ENCODE results near the gene GALNT15.

GALNT15 gene

GRCh38 chr3:16253601-16254000, 79.1 kb downstream of the GALNT15 start:
- DNase-seq (ENCODE audit: low read depth): no peak

GRCh38 chr3:16254916-16255315, 80.4 kb downstream of the GALNT15 start:
- DNase-seq (ENCODE audit: low read depth): no peak

- DNase-seq (ENCODE audit: low read depth): no peak
Measured at GRCh38 chr3:16255326-16255725, 80.8 kb downstream of the GALNT15 start.

GRCh38 chr3:16255726-16256125, 81.2 kb downstream of the GALNT15 start:
- DNase-seq (ENCODE audit: low read depth): no peak

- DNase-seq (ENCODE audit: low read depth): no peak
Measured at GRCh38 chr3:16257309-16257708, 82.8 kb downstream of the GALNT15 start.

GRCh38 chr3:16258177-16258576, 83.7 kb downstream of the GALNT15 start:
- no peak for DNase-seq (ENCODE audit: low read depth)

- no peak for DNase-seq (ENCODE audit: low read depth)
Measured at GRCh38 chr3:16258866-16259265, 84.4 kb downstream of the GALNT15 start.

- no peak for DNase-seq (ENCODE audit: low read depth)
Measured at GRCh38 chr3:16260046-16260445, 85.6 kb downstream of the GALNT15 start.

GRCh38 chr3:16262174-16262573, 87.7 kb downstream of the GALNT15 start:
- DNase-seq (ENCODE audit: low read depth): no peak

GRCh38 chr3:16264174-16264707, 89.8 kb downstream of the GALNT15 start:
- DNase-seq (ENCODE audit: low read depth): no peak

GRCh38 chr3:16264708-16265454, 90.4 kb downstream of the GALNT15 start, which contains the start of the genes DPH3 and OXNAD1:
TSS of gene DPH3 (minus strand) at chr3:16264943. CDS start at chr3:16264876, 67 bp downstream.
TSS of gene OXNAD1 (plus strand) at chr3:16265212. CDS start at chr3:16270953, 5,741 bp downstream.
- peak; percentile 99 for DNase-seq (ENCODE audit: low read depth)

- DNase-seq (ENCODE audit: low read depth): no peak
Measured at GRCh38 chr3:16265455-16265786, 90.9 kb downstream of the GALNT15 start.

- no peak for DNase-seq (ENCODE audit: low read depth)
Measured at GRCh38 chr3:16266714-16267113, 92.2 kb downstream of the GALNT15 start.

GRCh38 chr3:16270855-16271254, 96.4 kb downstream of the GALNT15 start:
- DNase-seq (ENCODE audit: low read depth): no peak

- DNase-seq (ENCODE audit: low read depth): no peak
Measured at GRCh38 chr3:16272588-16272987, 98.1 kb downstream of the GALNT15 start.

- no peak for DNase-seq (ENCODE audit: low read depth)
Measured at GRCh38 chr3:16273867-16274266, 99.4 kb downstream of the GALNT15 start.

GRCh38 chr3:16277471-16277870, 103.0 kb downstream of the GALNT15 start:
- no peak for DNase-seq (ENCODE audit: low read depth)

- DNase-seq (ENCODE audit: low read depth): no peak
Measured at GRCh38 chr3:16279010-16279801, 104.7 kb downstream of the GALNT15 start.

GRCh38 chr3:16280671-16281070, 106.2 kb downstream of the GALNT15 start:
- DNase-seq (ENCODE audit: low read depth): no peak
